Midbrain (tissue), 1 donor: ENCODE results near the gene IRF5.
"Not testable (repeated sequence)": the region's sequence is repeated elsewhere in the genome, so short reads cannot be mapped to it uniquely, and the experiment has no call there.

Source experiments
- DNase-seq: peaks from one replicate; lab custom pipeline; 2025; lab: John Stamatoyannopoulos, UW

Gene IRF5

GRCh38 chr7:128906766-128907559 is 30.8 kb upstream of the IRF5 start:
- DNase-seq = no peak

- DNase-seq = no peak
These were observed 28.7 kb upstream of the IRF5 start for GRCh38 chr7:128908750-128909624.

GRCh38 chr7:128909625-128910568 is 27.8 kb upstream of the IRF5 start:
- DNase-seq = no peak

- no peak for DNase-seq
These were observed 27.2 kb upstream of the IRF5 start, which contains the start of gene KCP for GRCh38 chr7:128910569-128910945. Gene KCP (minus strand): TSS chr7:128910709. CDS start chr7:128910676, 33 bp downstream.

- no peak for DNase-seq
These were observed 26.2 kb upstream of the IRF5 start for GRCh38 chr7:128911423-128912031.

- no peak for DNase-seq
These were observed 25.4 kb upstream of the IRF5 start for GRCh38 chr7:128912281-128912680.

GRCh38 chr7:128912709-128913495 is 24.8 kb upstream of the IRF5 start:
- not testable (repeated sequence) for DNase-seq

- DNase-seq = no peak
These were observed 23.7 kb upstream of the IRF5 start for GRCh38 chr7:128913870-128914565.

- DNase-seq = no peak
These were observed 23.1 kb upstream of the IRF5 start for GRCh38 chr7:128914566-128915151.

GRCh38 chr7:128915271-128915819 is 22.4 kb upstream of the IRF5 start:
- no peak for DNase-seq

GRCh38 chr7:128915841-128916642 is 21.7 kb upstream of the IRF5 start:
- DNase-seq = no peak

- no peak for DNase-seq
These were observed 21.1 kb upstream of the IRF5 start for GRCh38 chr7:128916643-128916915.

GRCh38 chr7:128917122-128917521 is 20.6 kb upstream of the IRF5 start:
- DNase-seq = no peak

GRCh38 chr7:128918016-128918665 is 19.6 kb upstream of the IRF5 start:
- no peak for DNase-seq

- no peak for DNase-seq
These were observed 18.5 kb upstream of the IRF5 start for GRCh38 chr7:128919241-128919640.

- peak; percentile 35 for DNase-seq
These were observed 17.6 kb upstream of the IRF5 start for GRCh38 chr7:128919881-128920799.
